ENCODE measurements around the gene HOXC9. TPM values are rescaled to one million over a fixed set of nuclear protein-coding genes. Genes with fewer than 3 reads are reported as not detected.

The HOXC9 gene
- total and polyA plus RNA-seq, 9 of the 15 experiments (the other 6 are each of a cell fraction or from before 2014, with no cell fraction given): 1.1 to 10.5 (median 9.3) TPM

GRCh38 chr12:54017878-54018467 lies 18.0 kb downstream of the HOXC9 start (continued):
- no peak for TF ChIP-seq IRF1 (CRISPR knock-in tag; IDR thresholded peaks at IDR 0.05; ENCODE audit: borderline replicate concordance)
- no peak for TF ChIP-seq ZBTB5 (IDR thresholded peaks at IDR 0.05)
- no peak for TF ChIP-seq STAT5A (IDR thresholded peaks at IDR 0.05; ENCODE audit: borderline replicate concordance, low read length)
- no peak for TF ChIP-seq MTA1 (IDR thresholded peaks at IDR 0.05; ENCODE audit: borderline replicate concordance)
- TF ChIP-seq SNIP1 (IDR thresholded peaks at IDR 0.05; ENCODE audit: low read depth): no peak
- TF ChIP-seq CSDE1 (IDR thresholded peaks at IDR 0.05): no peak
- peak; percentile 66 to 89; a peak in 3 of 4 replicates for TF ChIP-seq MAZ (CRISPR knock-in tag; conservative IDR thresholded peaks at IDR 0.05 in 1 of 2, IDR thresholded peaks at IDR 0.05 in 1 of 2)
- TF ChIP-seq BCLAF1 (IDR thresholded peaks at IDR 0.05; ENCODE audit: borderline replicate concordance in 1 of 2, control insufficient read depth in 1 of 2, low read depth in 2 of 2, low read length in 1 of 2): no peak
- peak; percentile 97 for TF ChIP-seq NFRKB (IDR thresholded peaks at IDR 0.05; ENCODE audit: low read depth)
- no peak for TF ChIP-seq ZNF316 (IDR thresholded peaks at IDR 0.05)
- TF ChIP-seq TFAM (CRISPR knock-in tag; conservative IDR thresholded peaks at IDR 0.05): no peak
- no peak for TF ChIP-seq SLC30A9 (CRISPR knock-in tag; IDR thresholded peaks at IDR 0.05)
- no peak for TF ChIP-seq TSC22D4 (tag; IDR thresholded peaks at IDR 0.05)
- TF ChIP-seq ZEB2 (IDR thresholded peaks at IDR 0.05): no peak
- TF ChIP-seq FOXK2 (conservative IDR thresholded peaks at IDR 0.05 in 1 of 2, IDR thresholded peaks at IDR 0.05 in 1 of 2; ENCODE audit: low read depth in 2 of 2): no peak
- no peak for TF ChIP-seq ZNF354B (CRISPR knock-in tag; IDR thresholded peaks at IDR 0.05)
- no peak for TF ChIP-seq E2F6 (IDR thresholded peaks at IDR 0.05; ENCODE audit: borderline replicate concordance in 1 of 2, extremely low read depth in 1 of 2, insufficient read depth in 1 of 2, insufficient read length in 1 of 2, low read depth in 1 of 2, low read length in 1 of 2, poor library complexity in 1 of 2, severe bottlenecking in 1 of 2)
- no peak for TF ChIP-seq USF2 (CRISPR knock-in tag; IDR thresholded peaks at IDR 0.05)
- TF ChIP-seq ZNF512 (tag; IDR thresholded peaks at IDR 0.05): no peak
